GM19468 (cell line): Measurements from ENCODE around the gene DLK1.

Experiments
- ATAC-seq: cut with Tn5 transposase; IDR thresholded peaks from one replicate; pipeline ENCODE4 v1.9.1; 2021; ENCODE audit warnings: mild to moderate bottlenecking, moderate library complexity, moderate number of reproducible peaks; ENCODE audit not compliant: unreplicated experiment; ENCODE audit errors: extremely low read depth

The DLK1 gene

GRCh38 chr14:100711493-100711892 lies 15.2 kb upstream of the DLK1 start:
- no peak for ATAC-seq

GRCh38 chr14:100712490-100712889 lies 14.2 kb upstream of the DLK1 start:
- ATAC-seq: no peak

GRCh38 chr14:100713705-100714104 lies 13.0 kb upstream of the DLK1 start:
- ATAC-seq: no peak

DNA sequence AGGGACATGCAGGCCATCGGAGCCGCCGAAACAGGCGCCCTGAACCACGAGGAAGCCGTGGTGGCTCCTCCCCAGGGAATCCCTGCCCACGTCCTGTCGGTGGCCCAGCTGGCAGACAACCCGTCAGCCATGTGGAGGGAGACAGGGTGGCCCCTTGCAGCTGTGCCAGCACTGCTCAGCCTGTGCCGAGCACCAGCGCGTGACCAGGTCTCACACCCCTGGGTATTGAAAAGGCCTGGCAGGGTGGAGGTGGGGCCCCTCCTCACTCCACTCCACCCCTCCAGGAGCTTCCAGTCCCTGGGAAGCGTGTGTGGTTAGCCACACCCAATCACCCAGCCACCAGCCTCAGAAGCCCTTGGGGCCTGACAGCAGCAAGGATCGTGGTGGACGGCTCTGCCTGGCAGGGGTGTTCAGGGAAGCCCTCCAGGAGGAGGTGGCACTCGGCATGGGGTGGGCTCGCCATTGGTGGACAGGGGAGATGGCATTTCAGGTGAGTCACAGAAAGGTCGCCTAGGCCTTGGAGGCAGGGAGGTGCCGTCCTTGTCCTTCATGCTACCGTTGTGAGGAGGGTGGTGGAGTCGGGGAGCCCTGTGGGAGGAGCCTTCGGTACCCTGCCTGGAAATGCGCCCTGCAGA lies 12.3 kb upstream of the DLK1 start:
- ATAC-seq: no peak

DNA sequence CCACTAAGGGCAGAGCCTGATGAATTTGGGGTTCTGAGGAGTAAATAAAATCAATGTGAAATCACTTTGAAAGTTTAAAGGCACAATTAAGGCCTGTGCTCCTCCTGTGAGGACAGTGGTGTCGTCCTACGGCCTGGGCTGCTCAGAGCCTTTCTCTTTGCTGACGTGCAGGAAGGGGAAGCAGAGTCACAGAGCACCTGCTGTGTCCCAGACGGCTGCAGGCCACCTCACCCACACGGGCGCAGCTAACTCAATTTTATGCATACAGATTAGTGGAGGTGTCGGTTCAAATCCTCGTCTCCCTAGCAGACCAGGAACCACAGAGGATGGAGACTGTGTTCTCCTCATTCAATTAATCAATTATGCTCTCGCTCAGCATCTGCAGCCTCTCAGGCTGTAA lies 11.4 kb upstream of the DLK1 start:
- ATAC-seq: no peak

DNA sequence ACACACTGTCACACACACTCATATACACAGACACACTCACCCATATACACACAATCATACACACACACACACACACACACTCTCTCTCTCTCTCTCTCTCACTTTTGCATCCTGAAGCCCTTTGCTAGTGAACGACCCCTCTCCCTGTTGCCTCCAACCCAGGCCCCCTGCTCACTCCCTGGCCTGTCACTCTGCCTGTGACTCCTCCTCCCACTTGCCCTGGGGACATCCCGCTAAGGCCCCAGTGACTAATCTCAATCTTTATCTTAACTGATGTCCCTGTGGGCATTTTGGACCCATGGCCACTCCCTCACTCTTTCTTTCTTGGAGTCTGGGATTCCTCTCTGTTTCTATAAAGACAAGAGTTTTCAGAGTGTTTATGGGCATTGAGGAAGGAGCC lies 10.9 kb upstream of the DLK1 start:
- ATAC-seq: no peak

GRCh38 chr14:100717386-100717785 lies 9.3 kb upstream of the DLK1 start:
- no peak for ATAC-seq

DNA sequence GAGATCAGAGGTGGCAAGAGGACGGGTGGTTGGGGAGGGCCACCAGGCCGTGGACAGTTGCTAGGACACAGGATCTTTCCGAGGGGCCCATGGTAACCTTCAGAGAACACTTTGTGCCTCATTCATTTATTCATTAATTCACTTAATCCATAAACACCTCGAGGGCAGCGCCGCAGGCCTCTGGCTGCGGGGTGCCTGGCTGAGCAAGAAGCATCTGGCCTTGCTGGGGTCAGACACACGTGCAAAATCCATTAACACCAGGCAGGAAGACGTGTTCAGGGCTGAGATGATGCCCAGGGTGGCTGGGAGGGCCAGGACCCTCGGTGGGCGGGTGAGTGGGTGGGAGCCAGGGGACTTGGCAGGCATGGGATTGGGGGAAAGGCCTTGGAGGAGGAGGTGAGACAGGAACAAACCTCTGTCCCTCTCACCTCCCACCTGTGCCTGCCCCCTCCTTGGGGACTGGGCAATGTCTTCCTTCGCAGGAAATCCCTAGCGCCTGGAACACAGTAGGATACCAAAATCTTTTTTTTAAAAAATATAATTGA lies 6.6 kb upstream of the DLK1 start:
- ATAC-seq: no peak

GRCh38 chr14:100721568-100721967 lies 5.1 kb upstream of the DLK1 start:
- no peak for ATAC-seq

- ATAC-seq: no peak
These were observed 4.3 kb upstream of the DLK1 start for GRCh38 chr14:100722367-100722766.

DNA sequence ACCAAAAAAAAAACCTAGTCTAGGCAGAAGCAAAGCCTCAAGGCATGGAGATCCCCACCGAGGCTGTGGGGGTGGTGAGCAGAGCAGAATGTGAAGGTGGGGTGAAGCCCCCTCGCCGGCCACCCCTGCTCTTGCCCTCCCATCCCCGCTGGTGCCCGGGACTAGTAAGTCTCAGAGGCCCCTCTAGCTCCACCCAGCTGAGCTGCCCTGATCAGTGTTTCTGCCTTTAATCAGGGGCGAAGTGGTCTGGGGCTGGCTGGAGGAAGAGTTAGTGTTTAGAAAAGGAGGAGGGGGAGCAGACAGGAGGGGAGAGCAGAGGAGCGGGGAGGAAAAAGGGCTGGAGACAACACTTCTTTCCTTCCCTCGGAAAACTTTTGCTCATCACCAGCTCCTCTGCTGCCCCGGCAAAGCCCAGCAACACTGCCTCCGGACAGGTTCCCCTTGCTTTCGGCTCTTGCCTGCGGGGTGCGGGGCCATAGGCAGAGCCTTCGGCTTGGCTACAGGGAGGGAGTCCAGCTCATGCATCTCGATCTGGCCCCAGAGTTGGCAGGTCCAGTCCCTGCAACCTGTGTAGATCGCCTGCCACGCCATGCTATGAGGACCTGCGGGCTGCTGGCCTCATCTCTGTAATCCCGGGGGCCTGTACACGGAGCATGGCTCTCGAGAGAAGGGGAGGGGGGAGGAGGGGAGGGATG lies 3.4 kb upstream of the DLK1 start:
- ATAC-seq: no peak

GRCh38 chr14:100723830-100724437 lies 2.8 kb upstream of the DLK1 start:
- no peak for ATAC-seq

GRCh38 chr14:100724536-100724935 lies 2.2 kb upstream of the DLK1 start:
- no peak for ATAC-seq

- ATAC-seq: no peak
These were observed 905 bp upstream of the DLK1 start for GRCh38 chr14:100725587-100726387.

DNA sequence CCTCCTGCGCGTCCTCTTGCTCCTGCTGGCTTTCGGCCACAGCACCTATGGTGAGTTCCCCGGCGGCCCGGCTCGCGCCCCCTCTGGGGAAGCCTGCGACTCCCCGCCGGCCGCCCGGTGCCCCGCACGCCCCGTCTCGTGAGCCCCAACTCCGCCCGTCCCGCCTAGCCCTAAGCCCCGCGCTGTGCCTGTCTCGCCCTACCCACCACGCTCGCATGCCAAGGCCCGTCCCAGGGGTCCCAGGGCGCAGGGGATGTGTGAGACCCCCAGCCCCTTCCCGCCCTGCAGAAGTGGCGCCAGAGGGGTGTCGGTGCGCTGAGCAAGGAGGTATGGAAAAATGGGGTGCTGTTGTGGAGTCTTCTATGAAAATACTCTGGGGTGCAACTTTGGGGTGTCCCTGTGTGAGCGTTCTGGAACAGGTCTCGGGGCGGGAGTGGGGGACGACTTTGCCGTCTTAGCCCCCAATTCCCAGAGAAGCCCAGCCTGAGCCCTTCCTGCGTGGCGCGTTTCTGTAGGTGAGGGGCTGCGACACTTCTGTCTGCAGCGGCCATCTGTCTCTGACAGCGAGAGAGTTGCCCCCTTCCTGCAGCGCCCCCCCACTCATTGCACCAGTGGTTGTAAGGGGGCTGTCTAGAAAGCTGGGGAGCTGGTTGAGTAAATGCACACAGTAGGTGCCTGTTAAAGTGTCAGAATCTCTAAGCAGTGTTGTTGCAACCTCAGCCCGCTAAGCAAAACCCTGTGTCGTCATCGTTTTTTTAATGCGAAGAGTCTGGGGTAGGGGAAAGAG lies 587 bp downstream of the DLK1 start:
- no peak for ATAC-seq

DNA sequence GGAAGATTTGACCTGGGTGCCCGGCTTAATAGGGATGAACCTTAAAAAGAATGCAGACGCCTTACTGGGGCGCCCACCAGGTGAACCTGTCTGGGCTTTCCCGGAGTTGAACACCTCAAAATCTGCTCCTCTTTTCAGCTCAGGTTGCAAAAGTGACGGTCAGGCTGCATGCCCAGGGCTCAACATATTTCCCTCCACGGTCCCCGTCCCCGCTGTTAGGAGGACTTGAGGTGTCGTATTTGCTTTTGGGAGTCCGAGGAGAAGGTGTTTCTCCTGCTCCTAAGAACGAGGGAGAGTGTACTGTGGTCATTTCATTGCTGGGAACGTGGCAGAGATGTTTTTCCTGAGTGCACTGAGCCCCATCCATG lies 1.2 kb downstream of the DLK1 start:
- ATAC-seq: no peak

GRCh38 chr14:100728962-100729361 lies 2.3 kb downstream of the DLK1 start:
- ATAC-seq: no peak

- ATAC-seq: no peak
These were observed 3.3 kb downstream of the DLK1 start for GRCh38 chr14:100729982-100730381.

GRCh38 chr14:100730581-100730980 lies 3.9 kb downstream of the DLK1 start:
- ATAC-seq: no peak
